Measurements from ENCODE around the gene CDK15. TPM values are rescaled to one million over a fixed set of nuclear protein-coding genes. Genes with fewer than 3 reads are reported as not detected.

CDK15 gene
- total RNA-seq, 1 donor from 2014 or later = not detected

DNA sequence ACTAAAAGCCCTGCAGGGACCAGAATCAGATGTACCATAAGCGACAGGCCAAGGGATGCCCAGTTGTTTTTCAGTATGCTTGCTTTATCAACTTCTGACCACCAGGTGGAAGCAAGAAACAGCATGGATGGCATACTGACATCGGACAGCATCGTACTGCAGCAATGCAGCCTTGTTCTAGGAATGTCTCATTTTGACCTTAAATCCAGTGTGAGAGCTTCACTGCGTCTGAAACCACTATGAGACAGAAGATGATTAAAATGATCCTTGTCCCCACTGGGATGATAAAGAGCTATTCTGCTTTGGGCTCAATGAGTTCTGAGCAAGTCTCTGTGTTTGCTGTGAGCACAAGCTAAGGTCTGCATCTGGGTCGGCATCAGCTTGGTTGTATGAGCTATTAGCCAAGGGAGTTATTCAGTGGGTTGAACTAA is 54.3 kb downstream of the CDK15 start:
- intact Hi-C loops (cut with micrococcal nuclease) = loop anchor here (1.0 kb wide), 1 partner anchor 318 kb away; no protein-coding TSS in a partner anchor

DNA sequence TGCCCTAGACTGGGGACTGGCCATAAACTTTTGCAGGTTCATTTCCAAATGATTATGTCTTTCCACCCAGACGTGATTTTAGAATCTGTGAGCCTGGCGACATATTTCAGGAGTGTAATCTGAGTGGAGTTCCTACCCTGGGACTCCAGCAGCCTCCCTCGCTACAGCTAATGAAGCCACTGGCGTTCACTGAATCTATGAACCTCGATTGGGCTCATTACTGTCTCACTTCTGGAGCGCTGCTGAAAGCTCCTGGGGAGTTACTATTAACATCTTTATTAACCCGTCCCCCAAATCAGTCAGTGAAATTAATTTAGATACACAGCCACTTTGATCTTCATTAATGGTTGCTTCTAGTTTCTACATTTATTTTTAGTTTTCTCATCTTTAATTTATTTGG is 56.5 kb downstream of the CDK15 start:
- intact Hi-C loops (cut with micrococcal nuclease) = no loop called here

DNA sequence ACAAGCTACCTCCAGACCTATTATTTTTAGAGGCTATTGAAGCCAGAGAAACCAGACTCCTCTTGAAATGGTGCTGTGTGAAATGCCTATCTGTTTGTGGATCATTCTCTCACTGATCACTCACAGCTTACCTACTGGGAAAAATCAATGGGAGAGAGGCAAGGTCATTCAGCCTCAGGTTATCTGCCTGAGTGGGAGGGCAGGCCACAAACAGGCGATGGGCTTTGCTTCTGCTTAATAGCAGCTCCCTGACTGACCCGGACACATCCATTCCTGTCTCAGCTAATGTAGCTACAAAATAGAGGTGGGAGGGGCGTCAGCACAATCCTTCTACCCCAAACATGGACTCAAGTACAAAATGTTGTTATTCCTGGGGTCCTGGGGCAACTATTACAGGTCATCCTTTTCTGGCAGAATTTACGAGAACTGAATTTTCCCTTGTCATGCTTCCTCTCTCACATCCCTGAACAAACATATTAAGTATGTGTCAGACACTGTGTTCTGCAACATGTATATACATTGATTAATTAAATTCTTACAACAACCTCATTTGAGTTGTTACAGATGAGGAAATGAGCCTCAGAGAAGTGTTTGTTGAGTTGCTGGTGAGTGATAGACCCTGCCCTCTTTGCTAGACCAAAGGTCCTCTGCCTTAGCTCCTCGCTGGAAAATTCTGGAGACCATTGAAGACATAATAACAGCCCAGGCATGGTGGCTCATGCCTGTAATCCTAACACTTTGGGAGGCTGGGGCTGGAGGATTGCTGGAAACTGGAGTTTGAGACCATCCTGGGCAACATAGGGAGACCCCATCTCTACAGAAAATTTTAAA is 60.5 kb downstream of the CDK15 start:
- intact Hi-C loops (cut with micrococcal nuclease) = no loop called here

DNA sequence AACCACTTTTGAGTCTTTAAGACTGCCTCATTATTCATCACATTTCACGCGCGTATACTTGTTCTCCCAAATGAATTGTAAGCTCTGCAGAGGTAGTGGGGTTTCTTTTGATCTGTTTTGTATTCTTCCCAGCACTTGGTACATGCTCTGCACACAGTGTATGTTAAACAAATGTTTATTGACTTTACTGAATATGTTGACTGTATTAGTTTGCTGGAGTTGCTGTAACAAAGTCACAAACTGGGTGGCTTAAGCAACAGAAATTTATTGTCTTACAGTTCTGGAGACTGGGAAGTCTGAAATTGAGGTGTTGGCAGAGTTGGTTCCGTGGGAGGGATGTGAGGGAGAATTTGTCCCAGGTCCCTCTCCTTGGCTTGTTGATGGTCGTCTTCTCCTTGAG is 65.1 kb downstream of the CDK15 start:
- intact Hi-C loops (cut with micrococcal nuclease) = no loop called here

DNA sequence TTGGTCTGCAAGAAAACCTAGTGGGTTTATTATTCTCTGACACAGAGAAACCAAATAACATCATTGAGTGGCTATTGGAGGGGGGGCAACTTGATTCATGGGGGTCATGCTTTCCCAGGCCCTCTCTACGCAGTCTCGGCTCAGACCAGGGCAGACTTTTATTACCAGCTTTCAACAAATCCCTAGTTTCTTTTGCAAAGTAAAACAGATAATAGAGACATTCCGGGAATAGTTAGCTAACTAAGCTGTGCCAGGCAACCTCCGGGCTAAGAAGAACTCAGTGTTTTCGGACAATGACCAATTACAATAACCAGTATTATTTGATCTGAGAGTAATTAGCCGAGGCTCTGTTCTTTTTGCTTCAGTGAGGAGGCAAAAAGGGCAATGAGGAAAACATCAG is 66.3 kb downstream of the CDK15 start:
- intact Hi-C loops (cut with micrococcal nuclease) = no loop called here

DNA sequence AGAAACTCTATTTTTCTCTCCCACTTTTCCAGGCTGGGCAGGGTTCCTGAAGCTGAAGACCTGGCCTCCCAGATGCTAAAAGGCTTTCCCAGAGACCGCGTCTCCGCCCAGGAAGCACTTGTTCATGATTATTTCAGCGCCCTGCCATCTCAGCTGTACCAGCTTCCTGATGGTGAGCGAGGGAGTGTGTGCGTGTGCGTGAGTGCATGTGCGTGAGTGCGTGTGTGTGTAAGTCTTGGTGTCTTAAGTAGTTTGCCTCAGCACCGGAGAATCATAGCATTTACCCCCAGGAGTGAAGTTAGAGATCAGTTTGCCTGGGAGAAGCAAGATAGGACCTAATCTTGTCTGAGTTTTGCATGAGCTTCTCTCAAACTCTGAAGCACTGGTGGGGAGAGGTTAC is 73.7 kb downstream of the CDK15 start:
- intact Hi-C loops (cut with micrococcal nuclease) = no loop called here

DNA sequence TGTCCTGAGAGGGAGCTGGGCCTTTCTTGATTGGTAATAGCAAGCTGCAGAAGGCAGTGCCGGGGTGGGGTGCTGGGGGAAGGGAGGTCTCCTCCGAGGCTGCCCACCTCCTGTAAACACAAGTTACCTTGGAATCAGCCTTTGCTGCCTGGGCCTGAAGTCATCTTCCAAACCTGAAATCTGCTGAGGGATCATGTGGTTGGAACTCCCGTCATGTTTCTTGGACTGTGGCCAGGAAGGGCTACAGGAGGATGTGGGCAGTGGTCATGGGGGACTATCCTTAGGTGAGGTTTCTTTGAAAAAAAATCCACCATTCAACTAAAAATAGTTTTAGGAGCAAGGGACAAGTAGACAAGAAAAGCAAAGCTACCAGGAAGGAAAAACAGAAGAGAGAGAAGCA is 74.2 kb downstream of the CDK15 start:
- intact Hi-C loops (cut with micrococcal nuclease) = no loop called here

DNA sequence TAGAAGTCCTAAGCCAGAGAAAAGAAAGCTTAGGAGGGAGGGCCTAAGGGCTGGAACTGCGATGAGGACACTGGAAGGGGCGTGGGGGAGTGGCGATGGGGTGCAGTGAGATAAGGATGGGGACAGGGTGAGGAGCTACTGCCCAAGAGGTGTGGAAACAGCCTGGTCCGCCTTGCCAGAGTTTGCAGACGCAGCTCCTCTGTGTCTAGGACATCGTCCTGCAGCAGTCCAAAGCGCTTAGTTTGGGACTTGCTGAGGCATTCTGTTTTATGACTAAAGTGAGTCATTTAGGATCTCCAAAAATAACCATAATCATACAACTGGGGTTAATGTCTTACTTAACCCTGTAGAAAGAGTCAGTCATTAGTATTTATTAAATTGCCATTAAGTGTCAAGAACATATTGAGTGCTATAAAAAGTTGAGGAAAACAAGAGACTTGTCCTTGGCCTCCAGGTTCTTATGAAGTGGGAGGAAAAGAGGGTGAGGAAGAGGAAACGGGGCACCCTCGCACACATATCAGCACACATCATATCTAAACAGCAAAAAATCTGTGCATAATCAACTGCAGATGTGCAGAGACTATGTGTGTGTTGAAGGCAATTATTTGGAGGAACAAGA is 74.8 kb downstream of the CDK15 start:
- intact Hi-C loops (cut with micrococcal nuclease) = no loop called here

DNA sequence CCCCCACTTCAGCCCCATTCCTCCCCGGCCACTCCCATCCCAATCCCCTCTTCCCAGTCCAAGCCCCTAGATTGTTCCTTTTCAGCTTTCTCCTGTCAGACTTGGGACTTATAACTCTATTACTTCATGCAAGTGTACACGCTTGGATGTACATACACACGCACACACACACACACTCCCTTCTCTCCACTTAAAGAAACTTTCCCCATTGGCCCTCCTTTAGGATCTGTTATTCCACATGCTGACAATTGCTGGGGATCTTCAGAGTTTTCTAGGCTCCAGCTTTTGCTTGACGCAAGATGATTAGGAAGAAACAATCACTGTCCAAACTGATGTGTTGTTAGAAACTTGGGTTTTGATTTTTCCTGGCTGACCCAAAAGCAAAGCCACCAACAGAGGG is 75.4 kb downstream of the CDK15 start:
- intact Hi-C loops (cut with micrococcal nuclease) = no loop called here

DNA sequence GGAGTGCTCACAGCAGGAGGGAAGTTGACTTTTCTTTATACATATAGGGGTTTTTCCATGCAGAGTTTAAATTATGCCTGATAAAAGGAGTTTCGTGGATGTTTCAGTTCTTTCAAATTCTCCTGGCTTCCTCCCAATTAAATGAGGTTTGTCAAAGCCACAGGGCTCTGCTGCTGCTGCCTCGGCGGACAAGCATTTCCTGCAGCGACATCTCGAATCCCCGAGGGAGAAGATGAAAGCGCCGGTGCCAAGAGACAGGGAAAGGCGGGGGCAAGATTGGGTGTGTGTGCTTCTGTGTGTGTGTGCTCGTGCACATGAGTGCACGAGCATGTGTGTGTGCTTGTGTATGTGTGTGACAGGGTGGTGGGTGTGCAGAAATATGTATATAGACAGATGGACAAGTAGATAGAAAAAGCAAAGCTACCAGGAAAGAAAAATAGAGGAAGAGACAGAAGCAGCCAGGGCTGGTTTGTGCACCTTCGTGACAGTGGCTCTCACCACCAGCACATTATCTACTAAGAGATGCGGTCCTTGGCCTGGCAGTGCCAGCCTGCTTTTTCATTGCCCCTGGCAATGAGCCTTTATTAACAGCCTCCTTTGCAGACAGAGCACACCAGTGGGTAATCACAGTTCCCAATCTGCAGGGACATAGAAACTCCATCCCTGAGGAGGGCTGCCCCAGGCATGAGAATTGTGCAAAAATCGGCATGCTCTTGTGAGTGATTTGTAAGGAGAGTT is 76.2 kb downstream of the CDK15 start:
- intact Hi-C loops (cut with micrococcal nuclease) = no loop called here

DNA sequence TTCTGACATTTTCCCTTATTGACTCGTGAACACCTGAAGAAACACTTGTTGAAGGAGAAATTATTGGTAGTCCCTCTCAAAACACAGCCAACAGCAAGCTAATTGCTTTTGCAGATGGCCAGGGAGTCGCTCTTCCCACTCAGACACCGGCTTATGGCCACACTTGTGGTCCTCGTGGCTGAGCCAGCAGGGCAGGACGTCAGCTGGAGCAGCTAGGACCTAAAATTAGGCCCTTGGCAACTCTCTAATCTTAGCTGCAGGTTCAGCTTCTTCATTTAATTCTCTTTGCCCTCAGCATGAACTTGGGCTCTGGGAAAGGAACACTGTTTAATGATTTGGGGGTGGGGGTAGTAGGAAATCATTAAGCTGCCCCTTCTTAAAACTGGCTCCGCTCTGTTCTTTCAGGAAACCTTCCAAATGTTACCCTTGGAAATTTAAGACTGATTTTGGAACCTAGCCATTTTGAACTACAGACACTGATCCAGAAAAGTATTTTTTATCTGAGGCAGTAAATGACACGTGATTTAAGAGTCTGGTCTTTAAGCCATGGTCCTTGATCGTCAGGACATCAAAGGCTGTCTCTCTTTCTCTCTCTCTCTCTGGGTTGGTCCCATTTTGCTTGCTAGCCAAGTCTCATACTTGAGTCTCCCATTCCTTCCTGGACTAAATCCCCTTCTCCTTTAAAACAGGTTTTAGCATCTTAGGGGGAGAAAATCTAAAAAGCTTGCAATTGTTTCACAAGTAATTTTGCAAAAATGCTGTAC is 77.5 kb downstream of the CDK15 start:
- intact Hi-C loops (cut with micrococcal nuclease) = no loop called here

DNA sequence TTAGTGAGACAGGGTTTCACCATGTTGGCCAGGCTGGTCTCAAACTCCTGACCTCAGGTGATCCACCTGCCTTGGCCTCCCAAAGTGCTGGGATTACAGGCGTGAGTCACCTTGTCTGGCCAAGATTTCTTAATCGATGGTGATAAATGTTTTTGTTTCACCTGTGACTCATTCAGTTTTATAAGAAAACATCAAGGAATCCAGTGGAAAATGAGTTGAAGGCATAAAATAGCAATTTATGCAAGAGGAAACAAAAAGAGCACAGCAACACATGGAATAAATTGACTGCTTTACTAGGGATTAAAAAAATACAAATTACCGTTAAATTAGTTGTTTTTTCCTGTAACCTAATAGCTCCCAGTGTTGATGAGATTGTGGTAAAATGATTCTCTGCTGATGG is 80.2 kb downstream of the CDK15 start:
- intact Hi-C loops (cut with micrococcal nuclease) = no loop called here

DNA sequence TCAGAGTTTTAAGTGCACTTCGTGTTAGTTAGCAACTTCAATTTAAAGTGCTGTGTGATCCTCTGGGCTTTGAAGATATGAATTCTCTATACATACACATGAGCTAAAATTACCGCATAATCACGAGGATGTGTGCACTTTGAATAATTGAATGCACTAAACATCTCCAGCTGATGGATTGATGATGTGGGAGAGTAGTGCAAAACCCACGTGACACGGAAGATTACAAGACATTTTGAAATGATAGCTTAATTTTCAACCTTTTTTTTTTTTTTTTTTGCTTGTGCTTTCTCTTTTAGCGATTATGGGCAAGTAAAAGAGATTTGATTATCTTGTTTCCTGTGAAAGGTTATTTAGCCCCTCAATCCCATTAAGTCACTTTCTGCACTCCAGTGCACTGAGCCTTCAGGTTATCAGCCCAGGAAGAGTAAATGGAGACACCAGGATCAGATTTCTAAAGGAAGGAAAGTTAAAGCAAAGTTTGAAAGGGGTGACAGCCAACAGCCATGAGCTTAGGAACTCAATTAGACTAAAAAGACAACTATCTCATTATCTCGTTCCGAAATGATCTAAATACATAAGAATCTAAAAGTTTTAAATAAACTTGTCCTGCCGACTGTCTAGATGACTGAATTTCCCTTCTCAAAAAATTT is 81.6 kb downstream of the CDK15 start:
- intact Hi-C loops (cut with micrococcal nuclease) = no loop called here

DNA sequence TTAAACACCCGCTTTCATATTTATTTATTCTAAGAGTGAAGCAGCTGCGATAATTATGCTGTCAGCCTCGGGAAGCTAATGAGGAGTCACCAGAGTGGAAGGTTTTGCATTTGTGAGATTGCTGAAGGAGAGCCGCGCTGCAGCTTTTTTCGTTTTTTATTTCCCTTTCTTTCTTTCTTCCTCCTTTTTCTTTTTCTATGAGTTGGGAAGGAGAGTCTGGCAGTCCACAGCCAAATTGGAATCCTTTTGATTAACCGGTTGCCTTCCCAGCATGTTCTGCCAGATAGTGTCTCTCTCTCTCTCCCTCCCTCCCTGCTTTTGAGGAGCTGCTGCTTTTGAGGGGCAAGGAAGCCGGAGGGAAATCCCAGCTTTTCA is 82.1 kb downstream of the CDK15 start:
- intact Hi-C loops (cut with micrococcal nuclease) = no loop called here

DNA sequence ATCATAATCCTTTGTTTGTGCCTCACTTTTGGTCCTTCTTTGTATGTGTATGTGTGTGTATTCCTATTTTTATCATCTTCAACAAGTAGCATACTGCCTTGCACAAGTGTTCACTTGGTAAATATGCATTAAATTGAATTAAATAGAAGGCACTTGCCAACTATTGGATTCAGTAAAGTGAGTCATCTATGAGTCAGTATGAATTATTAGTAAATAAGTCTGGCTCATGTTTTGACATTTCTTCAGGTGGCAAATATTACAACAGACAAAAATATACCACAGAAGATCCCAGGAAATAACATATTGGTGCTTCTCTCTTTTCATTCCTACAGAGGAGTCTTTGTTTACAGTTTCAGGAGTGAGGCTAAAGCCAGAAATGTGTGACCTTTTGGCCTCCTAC is 84.1 kb downstream of the CDK15 start:
- intact Hi-C loops (cut with micrococcal nuclease) = no loop called here

DNA sequence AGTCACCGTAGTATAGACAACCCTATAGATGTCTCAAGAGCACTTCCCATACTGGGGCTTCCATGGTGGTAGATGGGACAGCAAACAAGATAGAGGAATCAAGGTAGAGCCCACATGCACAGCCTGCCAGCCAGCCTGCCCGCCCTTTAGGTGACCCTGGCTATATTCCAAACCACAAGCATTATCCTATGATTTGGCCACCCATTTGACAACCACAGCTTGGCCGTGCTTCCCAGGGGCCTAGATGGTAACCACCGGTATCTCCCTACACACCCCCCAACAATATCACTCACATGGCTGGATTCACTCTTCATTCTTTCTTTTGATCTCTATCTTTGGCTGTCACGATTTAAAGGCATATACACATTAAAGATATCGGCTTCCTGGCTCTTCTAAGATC is 85.3 kb downstream of the CDK15 start:
- intact Hi-C loops (cut with micrococcal nuclease) = no loop called here

DNA sequence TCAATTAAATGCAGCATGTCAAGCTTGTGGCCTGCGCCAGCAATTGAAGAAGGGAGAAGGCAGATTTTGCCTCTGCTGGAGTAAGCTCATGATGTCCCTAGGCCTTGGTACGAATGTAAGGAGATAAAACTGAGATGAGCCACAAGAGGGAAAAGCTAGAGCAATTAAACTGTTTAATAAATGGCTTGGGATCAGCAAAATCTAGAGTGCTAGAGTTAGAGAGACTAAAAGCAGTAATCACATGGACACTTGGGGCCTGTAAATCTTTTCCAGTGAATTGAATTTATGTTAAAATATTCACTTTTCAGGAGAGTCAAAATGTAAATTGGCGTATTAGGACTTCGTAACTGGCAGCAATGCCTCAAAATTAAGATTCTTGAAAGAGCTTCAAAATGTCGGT is 86.2 kb downstream of the CDK15 start:
- intact Hi-C loops (cut with micrococcal nuclease) = no loop called here

DNA sequence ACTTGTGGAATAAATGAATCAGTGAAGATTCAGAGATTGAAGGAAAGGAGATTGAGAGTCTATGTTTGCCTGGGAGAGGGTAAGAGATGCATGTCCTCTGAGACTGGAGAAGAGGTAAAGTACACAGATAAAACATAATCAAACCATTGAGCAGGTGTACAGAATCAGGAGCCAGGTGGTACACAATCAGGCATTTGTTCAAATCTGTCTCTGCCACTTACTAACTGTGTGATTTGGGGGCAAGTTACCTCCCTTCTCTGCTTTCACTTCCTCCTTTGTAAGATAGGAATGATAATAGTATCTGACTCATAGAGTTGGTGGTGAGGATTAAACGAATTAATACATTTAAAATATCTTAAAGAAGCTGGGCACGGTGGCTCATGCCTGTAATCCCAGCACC is 94.0 kb downstream of the CDK15 start:
- intact Hi-C loops (cut with micrococcal nuclease) = no loop called here

DNA sequence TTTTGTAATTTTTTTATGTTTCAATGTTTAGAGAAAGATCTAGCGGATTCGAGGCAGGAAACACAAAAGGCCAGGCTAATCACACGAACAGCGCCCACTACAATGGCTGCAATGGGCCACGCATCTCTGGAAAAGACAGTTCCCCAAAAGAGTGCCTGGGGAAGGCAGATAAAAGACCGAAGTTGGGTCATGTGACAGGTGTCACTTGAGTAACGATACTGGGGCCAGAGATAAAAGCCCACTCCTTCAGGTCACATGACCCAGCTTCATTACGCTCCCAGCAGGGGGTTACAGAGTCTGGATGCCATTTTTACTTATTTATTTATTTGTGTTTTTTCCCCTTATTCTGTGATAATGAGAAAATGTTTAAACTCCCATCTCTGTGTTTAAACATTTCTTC is 95.4 kb downstream of the CDK15 start:
- intact Hi-C loops (cut with micrococcal nuclease) = no loop called here

DNA sequence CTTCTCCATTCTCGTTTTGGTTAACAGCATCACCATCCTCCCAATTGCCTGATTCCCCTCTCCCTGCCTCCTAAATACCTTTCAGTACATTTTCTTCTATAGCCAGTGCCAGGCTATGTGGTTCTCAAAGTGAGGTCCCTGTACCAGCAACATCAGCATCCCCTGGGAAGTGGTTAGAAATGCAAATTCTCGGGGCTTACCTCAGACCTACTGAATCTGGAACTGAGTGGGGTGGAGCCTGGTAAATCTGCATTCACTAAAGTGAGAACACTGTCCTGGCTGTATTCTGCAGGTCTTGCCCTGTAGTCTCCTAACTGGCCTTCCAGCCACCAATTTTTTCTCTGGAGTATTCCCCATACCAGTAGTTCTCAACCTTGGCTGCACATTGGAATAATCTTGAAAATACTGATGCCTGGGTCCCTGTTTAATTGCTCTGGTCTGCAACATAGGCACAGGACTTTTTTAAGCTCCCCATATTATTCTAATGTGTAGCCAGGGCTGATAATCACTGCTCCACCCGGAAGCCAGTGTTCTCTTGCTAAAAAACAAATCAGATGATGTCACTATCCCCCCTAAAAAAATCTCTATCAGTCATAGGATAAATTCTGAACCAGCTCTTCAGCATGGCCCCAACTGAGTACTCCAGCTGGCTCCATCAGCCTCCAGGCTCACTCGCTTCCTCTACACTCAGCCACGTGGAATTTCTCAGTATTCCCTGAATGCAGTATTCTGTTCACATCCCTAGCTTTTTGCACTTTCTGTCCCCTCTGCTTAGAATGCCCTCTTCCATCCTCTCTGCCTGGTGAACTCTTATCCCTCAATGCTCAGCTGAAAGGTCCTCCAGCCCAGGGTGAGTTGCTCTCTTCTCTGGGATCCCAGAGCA is 98.4 kb downstream of the CDK15 start:
- intact Hi-C loops (cut with micrococcal nuclease) = no loop called here
